GM18507 (cell line): ENCODE results near the gene RBM20.

Experiments used
- DNase-seq: peaks from one replicate; pipeline ENCODE4 v3.0.0; 2011; ENCODE audit warnings: low read depth; ENCODE audit not compliant: insufficient read length; ENCODE audit errors: extremely low spot score
- FAIRE-seq: peaks from 2 replicates; lab custom pipeline; 2011; peaks lifted over from hg19 to GRCh38; lab: Jason Lieb, UNC

The RBM20 gene

DNA sequence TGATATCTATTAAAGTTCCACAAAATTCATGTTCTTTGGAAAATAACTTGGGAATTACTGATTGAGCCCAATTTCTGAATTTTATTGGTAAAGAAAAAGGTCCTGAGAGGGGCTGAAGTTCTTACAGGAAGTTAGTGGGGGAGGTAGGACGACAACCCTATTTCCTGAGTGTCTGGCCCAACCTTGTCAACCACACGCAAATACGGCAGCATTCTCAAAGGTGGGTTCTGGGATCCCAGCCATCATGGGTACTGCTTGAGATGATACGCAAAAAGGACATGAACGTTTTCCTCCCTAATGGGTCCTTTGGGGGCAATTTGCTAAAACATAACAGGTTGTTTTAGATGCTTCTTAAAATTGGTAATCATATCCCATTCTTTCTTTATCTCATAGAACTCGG, 224.8 kb downstream of the RBM20 start:
- FAIRE-seq (peak; percentile 91), DNase-seq (no peak)

DNA sequence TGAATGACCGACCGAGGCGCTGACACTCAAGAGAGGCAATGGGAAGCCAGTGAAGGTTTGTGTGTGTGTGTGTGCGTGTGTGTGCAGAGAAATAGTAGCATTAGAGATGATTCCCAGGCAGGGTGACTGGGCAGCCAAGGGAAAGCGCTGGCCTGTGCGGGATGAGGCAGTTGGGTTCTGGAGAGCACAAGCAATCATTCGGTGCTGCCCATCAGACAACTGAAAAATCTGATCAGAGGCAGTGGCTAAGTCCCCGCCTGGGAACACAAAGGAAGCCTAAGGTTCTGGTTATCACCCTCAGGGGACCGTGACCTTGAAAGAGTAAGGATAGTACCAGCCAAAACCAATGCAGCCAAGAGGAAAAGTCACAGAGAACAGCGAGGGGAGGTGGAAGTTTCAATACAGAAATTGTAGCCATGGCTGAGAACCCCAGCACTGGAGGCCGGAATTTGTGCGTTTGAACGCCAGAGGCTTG, 226.7 kb downstream of the RBM20 start:
- DNase-seq (no peak), FAIRE-seq (no peak)

DNA sequence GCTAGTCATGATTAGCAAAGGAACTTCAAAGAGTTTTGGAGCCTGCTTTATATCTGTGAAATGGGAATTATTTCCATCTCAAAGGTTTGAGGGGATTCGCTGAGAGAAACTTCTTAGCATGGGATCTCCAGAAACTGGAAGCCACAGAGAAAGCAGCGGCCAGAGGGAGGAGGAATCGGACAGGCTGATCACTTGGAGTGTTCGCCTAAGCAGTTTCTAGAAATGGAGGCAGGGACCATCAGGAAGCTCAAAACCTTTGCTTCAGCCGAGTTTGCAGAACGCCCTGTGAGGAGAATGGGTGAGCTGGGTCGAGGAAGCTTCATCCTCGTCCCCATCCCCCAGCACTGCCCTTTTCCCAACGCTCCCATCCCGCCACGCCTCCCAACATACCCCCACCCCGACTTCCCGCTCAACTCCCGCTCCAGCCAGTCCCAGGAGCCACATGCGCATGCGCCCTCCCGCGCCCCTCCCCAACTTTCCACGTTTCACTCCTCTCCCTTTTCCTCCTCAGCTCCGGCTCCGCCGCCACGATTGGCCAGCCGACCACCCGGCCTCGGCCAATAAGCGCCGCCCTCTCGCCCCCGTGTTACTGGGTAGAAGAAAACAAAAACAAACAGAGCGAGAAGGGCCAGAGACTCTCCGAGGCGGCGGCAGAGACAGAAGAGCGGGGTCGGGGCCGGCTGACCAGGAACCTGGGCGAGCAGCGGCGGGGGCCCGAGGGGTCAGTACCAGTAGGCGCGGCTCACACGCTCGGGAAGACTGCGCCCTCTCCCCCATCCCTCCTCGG, 227.4 kb downstream of the RBM20 start, which contains the start of gene PDCD4:
Gene PDCD4, plus strand, starts transcription at position 631 of the 787 bp plus-strand sequence. CDS start 4,100 bp downstream, outside the sequence.
- DNase-seq (peak; percentile 72), FAIRE-seq (peak; percentile 98)

DNA sequence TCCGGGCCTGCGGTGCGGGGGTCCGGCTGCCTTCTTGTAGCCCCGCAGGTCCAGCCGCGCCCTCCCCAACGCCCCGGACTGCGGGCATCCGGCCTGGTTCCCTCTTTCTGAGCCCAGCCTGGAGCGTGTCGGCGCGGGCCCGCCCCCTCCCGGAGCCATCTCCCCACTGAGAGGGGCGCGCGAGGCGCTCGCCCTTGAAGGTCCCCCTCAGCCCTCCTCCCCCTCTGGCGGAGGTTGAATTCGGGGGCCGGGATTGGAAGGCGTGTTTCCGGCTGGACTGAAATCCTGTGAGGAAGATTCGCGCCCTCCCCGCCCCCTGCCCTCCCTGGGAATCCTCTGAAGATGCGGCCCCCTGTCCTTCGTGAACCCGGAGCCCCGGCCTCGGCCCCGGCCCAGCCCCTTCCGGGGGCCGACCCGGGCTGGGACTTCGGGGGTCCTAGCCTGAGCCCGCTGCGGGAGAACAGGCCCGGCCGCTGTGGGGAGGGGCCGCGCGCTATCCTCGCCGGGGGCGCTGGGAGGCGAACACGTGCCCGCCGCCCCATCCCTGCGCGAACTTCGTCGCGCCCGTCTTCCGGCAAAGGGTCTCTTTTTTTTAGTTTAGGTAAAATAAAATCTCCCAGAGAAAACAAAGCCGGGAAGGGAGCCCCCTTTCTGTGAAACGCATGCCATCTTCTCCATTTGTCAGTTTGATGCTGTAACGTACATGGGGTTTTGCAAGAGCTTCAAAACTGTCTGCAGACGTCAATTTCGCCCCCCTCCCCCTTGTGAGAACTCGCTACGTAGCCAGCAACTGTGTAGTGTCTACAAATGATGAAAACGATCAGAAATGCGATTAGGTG, 228.2 kb downstream of the RBM20 start:
- DNase-seq (no peak), FAIRE-seq (peak; percentile 88)

DNA sequence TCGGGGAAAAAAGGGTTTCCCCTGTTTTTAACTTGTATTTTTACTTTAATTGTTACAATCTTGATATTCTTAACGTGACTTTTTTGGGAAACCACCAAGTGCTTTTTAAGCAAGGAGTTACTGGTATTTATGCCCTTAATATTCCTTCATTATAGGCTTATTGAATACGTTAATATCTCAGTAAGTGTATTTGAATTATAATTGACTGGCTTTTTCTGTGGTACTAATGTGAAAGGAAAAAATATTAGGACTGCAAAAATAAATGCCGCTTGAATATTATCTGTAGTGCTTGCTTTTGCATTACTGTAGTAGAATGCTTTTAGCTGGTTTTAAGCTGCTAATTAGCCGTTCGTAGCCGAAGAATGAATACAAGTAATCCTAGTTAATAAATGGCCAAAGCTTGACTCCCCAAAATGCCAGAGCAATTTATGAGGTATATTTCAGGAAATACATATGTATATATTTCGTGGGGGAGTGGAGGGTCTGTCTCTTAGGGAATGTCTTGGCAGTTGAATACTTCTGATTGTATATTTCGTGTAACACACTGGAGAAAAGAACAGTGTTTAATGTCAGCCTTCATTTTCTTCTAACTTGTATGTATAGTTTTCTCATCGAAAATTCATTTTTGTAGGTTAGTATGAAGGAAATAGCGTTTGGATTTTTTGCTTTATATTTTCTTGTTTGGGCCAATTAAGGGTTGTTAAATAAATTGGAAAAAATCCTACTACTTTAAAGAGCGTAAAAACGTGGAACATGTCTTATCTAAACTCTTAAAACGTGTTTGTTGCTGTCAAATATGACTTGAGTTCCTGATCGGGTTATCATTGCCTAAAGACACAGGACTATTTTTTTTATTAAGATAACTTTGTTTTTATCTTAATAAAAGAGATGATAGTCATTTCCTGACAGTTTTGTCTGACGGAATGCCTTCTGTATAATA, 229.1 kb downstream of the RBM20 start:
- FAIRE-seq (no peak), DNase-seq (no peak)

DNA sequence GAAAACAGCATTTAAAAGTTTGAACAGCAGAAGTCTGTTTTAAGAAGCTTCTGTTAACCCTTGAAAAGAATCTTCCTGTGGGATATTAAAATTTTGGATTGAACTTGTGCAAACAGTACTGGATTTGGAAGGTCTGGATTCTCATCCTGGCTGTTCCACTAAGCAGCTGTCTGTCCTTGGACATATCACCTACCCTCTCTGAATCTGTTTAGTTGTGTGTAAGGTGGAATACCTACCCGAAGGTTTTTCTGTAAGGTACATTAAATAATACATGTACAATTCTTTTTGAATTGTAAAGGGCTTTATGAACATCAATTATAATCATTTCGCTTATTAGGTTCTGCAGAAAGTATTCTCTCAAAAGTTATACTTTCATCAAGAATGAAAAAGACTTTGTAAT, 229.8 kb downstream of the RBM20 start:
- FAIRE-seq: no peak

DNA sequence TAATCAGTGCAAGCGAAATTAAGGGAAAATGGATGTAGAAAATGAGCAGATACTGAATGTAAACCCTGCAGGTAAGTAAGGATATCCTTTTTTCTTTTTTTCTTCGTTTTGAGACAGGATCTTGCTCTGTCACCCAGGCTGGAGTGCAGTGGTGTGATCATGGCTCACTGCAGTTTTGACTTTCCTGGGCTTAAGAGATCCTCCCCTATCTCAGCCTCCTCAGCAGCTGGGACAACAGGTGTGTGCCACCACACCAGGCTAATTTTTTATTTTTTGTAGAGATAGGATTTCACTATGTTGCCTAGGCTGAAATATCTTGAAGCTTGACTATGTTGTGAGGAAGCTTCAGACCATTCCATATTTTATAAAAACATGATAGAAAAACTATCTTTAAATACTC, 231.9 kb downstream of the RBM20 start:
- DNase-seq (no peak), FAIRE-seq (no peak)

More for the DNA sequence above, 229.8 kb downstream of the RBM20 start:
- no peak for DNase-seq

DNA sequence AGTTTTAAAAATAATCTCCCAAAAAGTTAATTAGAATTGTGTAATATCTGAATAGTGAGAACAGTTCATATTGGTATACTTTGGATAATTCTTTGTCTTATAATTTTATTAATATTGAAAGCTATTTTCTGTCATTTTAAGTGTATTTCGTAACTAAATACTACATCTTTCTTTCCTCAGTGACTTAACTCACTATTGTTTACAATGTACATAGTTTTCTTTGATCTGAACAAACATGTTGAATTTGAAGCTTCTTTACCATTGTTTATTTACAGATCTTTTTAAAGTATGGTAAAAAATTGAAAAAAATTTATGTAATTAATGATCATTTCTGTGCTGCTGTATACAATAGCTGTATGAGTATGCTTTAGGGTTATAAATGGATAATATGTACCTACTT, 232.7 kb downstream of the RBM20 start:
- FAIRE-seq (no peak), DNase-seq (no peak)

DNA sequence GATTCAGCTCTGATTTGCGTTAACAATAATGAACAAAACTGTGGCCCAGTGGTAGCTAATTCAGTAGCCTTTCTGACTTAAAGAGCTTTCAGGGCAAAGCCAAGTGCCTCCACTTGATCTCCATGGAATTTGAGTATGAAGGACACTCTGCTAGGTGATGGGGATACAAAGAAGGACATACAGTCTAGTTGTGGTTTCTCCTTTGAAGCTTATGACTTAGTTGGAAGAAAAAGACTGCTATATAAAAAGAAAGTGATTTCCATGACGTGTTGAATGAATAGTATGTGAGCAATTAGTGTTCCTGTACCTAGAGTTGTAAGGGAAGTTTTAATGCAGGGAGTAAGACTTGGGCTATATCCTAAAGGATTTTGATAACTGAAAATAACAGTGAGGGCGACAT, 235.9 kb downstream of the RBM20 start:
- DNase-seq (no peak), FAIRE-seq (no peak)

DNA sequence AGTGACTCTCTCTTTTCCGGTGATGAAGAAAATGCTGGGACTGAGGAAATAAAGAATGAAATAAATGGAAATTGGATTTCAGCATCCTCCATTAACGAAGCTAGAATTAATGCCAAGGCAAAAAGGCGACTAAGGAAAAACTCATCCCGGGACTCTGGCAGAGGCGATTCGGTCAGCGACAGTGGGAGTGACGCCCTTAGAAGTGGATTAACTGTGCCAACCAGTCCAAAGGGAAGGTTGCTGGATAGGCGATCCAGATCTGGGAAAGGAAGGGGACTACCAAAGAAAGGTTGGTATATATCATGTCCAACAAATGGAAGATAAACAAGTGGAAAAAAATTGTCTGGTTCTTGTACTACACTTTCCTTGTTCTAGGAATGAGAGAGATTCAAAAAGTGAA, 237.1 kb downstream of the RBM20 start:
- no peak for DNase-seq
- FAIRE-seq: no peak

DNA sequence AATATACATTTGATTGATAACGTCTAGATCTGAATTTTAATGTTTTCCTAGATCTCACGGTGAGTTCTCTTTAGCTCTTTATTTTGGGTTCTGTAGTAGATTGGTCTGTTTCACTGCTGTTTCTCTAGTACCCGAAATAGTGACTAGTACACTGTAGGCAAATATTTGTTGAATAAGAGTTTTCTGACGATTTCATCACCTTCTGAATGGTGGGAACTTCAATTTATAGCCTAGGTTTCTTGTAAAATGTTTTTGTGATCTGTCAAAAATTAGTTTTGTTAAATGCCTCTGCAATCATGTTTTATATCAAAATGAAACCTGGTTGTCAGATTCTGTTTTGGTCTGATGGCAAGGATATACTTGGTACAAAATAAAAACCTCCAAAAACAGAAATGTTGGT, 237.8 kb downstream of the RBM20 start:
- FAIRE-seq (no peak), DNase-seq (no peak)

DNA sequence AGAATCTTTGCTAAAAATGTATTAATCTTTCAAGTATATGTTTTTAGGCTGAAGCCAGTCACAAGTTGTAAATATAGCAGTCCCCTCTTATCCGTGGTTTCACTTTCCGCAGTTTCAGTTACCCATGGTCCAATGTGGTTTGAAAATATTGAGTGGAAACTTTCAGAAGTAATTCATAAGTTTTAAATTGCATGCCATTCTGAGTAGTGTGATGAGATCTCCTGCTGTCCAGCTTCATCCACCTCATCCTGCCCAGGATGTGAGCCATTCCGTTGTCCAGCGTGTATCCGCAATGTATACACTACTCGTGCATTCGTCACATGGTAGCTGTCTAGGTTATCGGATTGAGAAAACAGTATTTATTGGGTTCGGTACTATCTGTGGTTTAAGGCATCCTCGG, 239.8 kb downstream of the RBM20 start:
- no peak for FAIRE-seq

DNA sequence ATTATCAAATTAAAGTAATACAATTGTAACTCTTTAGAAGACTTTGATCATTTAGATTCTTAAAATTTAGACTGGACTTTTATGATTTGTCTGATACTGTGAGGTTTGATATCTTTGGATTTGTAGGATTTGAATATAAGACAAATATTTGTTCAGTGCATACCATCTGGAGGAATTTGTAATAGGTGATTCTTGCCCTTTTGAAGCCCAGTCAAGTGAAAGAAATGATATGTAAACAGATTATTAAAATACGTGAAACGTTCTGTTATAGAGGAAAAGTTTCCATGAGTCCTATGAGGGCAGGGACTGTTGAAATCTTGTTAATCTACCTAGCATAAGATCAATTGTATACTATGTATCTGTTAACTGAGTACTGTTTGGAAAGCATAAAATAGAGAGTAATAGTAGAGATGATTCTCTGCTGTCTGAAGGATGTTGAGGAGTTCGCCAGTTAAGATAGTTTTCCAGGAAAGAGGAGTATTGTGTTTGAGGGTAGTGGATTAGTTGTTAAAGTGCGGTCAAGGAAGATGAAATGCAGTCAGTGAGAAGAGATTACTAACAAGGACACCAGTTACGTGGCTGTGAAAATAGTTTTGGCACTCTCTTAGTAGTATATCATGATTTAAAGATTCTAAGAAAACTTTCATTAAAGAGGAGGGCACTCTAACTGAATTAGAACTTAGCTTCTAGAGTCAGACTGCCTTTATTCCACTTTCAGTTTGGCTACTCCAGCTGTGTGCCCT, 242.0 kb downstream of the RBM20 start:
- DNase-seq (no peak), FAIRE-seq (no peak)

More for the DNA sequence above, 239.8 kb downstream of the RBM20 start:
- no peak for DNase-seq

DNA sequence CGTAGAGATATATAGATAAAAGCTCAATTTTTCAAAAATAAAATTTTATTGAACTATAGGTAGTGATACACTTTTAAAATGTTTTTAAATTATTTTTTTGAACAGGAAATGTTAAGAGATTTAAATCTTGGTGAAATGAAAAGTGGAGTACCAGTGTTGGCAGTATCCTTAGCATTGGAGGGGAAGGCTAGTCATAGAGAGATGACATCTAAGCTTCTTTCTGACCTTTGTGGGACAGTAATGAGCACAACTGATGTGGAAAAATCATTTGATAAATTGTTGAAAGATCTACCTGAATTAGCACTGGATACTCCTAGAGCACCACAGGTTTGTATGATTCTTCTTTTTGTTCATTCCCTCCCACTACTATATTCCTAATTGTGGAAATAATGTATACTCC, 243.4 kb downstream of the RBM20 start:
- DNase-seq (no peak), FAIRE-seq (no peak)
